Measurements from ENCODE around the gene TMEM190.

TMEM190 gene

DNA sequence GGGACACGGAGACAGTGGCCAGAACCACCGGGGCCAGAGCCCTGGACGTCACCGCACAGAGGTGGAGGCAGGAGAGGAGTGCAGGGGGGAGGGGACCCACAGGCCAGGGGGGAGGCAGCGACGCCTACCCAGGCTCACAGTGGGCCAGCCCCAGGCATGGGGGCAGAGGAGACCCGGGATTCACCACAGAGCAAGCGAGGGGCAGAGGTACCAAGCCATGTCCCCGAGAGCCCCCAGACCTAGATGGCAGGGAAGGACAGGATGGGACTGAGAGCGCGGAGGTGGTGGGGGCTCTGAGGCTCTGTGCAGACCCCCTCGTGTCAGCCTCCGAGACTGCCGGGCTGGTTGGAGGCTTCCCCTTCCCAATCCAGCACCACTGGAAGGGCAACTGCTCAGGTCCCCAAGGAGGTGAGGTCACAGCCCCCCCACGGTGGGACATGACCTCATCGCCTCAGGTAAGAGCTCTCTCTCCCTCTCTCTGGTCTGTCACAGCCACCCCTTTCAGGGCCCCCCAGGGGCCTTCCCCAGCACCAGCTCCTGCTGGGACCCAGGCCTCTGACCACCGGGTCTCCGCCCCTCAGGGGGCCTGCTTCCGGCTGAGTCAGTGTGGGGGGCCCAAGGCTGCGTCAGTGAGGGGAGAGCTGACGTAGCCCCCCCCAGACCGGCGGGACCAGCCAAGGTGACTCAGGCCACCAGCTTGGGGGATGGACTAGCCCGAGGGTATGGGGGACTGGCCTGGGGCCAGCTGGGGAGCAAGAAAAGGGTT is 4.1 kb upstream of the TMEM190 start:
- no peak for DNase-seq (ENCODE audit: low spot score)

DNA sequence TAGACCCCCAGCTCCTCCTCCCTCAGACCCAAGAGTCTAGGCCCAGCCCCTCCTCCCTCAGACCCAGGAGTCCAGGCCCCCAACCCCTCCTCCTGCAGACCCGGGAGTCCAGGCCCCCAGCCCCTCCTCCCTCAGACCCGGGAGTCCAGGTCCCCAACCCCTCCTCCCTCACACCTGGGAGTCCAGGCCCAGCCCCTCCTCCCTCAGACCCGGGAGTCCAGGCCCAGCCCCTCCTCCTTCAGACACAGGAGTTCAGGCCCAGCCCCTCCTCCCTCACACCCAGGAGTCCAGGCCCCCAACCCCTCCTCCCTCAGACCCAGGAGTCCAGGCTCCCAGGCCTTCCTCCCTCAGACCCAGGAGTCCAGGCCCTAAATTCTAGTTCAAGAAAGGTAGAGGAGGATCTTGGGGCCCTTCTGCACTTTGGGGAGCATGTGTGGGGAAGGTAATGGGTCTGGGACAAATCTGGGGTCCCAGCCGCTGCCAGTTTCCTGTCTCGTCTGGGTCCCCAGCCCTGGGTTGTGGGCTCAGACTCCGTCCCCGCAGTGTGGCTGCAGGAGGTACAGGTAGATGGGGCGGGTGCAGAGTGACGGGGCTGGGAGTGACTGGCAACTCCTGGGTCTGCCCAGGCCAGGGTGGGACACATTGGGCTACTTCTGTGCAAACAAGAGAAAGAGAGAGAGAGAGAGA is 3.2 kb upstream of the TMEM190 start:
- no peak for DNase-seq (ENCODE audit: low spot score)

DNA sequence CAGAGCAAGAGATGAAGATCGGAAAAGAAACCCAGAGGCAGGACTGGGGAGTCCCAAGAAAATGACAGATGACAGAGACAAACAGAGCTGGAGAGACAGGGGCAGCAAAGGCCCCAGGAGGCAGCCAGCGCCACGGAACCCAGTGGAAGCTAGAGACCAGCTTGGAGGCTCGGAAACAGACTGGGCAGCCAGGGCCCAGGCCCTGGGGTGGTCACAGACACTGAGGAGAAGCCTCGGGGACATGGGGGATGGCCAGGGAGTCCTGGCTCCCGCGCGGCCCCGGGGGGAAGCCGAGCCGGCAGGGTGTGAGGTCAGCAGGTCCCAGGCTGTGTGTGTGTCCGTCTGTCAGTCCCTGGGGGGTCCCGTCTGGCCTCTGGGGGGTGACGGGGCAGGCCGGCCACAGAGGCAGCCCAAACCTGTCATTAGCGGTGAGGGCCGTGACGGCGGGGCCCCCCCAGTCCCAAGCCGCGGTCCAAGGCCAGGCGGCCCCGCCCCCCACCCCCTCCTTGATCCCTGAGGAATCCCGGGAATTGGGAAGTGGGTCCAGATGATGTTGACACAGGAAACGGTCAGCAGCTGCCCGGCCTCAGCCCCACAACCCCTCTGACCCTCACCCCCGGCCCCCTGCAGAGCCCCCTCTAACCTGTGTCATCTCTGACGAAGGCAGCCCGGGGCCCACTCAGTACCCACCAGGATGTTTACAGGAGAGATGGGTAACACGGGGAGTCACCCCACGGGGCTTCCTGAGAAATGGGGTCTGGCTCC is 2.5 kb upstream of the TMEM190 start:
- no peak for DNase-seq (ENCODE audit: low spot score)

DNA sequence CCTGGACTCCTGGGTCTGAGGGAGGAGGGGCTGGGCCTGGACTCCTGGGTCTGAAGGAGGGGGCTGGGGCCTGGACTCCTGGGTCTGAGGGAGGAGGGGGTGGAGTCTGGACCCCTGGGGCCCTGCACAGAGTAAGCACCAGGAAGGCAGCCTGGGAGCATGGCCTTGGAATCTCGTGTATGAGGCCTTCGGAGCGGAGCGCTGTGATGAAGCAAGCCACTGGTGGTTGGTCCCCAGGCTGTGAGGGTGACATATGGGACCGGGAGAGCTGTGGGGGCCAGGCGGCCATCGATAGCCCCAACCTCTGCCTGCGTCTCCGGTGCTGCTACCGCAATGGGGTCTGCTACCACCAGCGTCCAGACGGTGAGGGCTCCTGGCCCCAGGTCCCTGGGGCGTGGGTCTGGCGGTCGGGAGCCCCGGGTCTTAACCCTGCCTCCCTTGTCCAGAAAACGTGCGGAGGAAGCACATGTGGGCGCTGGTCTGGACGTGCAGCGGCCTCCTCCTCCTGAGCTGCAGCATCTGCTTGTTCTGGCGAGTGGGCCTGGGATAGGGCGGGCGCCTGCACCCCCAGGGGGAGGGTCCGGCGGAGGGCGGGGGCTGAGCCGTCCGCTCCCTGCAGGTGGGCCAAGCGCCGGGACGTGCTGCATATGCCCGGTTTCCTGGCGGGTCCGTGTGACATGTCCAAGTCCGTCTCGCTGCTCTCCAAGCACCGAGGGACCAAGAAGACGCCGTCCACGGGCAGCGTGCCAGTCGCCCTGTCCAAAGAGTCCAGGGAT is 918 bp downstream of the TMEM190 start:
- no peak for DNase-seq (ENCODE audit: low spot score)

GRCh38 chr19:55379174-55379573 is 2.5 kb downstream of the TMEM190 start:
- DNase-seq (ENCODE audit: low spot score) = no peak

- DNase-seq (ENCODE audit: low spot score) = no peak
Observed at GRCh38 chr19:55382013-55382412, 5.4 kb downstream of the TMEM190 start.

- DNase-seq (ENCODE audit: low spot score) = no peak
Observed at GRCh38 chr19:55382522-55383054, 6.0 kb downstream of the TMEM190 start.

DNA sequence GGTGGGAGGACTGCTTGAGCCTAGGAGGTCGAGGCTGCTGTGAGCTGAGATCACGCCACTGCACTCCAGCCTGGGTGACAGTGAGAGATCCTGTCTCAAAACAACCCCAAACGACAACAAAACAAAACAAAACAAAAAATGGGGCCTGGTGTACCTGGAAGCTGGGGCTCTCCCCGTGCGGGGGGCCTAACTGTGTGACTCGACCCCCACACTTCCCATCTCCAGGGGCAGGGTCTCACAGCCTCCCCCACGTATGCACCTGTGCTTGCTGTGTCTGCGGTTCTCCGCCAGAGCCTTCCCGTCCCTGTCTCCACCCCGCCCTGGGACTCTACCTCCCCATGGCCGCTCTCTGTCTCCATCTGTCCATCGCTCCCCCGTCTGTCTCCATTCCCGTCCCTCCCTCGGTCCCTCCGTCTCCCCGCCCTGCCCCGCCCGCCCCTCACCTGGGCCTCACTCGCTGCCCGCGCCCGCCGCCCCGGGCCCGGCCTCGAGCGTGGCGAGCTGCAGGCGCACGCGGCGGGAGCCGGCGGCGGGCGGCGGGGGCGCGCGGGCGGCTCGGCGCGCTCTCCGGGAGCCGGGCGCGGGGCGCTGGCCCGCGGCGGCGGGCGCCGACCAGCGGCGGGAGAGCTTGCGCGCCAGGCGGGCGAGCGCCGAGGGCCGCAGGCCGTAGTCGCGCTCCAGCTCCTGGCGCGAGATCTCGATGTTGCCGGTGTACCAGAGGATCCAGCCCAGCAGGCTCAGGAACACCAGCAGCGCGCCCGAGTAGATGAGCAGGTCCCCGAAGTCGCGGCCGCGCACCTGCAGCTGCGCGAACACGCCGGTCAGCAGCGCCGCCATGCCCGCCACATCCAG is 6.9 kb downstream of the TMEM190 start:
- DNase-seq (ENCODE audit: low spot score) = no peak

DNA sequence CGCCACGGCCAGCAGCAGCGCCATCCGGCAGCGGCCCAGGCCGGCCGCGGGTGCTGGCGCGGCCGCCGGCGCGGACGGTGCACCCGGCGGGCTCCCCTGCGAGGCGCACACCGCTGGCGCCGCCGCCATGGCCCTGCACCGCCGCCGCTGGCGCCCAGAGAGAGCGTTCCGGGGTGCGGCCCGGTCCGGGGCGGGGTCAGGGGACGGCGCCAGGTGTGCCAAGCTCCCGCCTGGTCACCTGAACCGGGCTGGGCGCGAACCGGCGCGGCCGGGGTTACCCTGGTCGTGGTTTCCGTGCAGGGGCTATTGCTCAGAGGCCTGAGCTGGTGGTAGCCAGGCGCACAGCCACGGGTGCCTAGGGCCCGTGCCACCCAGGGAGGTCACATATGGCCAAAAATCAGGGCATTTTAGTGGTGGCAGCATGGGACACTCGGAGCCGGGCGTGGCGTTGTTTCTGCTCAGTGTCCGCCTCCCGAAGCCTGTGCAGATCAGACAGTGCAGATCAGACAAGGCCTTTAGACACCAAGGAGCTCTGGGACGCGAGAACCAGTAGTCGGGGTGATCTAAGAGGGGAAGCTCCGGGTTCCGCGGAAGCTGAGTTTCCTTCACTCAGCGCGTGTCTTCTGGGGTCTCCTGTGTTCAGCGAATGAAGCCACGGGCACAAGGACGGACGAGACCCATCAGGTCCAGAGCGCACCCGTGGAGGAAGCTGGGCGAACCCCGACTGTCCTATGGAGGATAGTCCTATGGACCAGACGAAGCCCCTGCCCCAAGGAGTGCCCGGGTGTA is 7.7 kb downstream of the TMEM190 start, which contains the start of gene TMEM238:
Gene TMEM238, minus strand, starts transcription at position 162 of the 789 bp plus-strand sequence. Its CDS starts 33 bp downstream, at position 129.
- DNase-seq (ENCODE audit: low spot score) = peak; percentile 26

GRCh38 chr19:55384920-55385723 is 8.5 kb downstream of the TMEM190 start:
- DNase-seq (ENCODE audit: low spot score) = peak; percentile 90

DNA sequence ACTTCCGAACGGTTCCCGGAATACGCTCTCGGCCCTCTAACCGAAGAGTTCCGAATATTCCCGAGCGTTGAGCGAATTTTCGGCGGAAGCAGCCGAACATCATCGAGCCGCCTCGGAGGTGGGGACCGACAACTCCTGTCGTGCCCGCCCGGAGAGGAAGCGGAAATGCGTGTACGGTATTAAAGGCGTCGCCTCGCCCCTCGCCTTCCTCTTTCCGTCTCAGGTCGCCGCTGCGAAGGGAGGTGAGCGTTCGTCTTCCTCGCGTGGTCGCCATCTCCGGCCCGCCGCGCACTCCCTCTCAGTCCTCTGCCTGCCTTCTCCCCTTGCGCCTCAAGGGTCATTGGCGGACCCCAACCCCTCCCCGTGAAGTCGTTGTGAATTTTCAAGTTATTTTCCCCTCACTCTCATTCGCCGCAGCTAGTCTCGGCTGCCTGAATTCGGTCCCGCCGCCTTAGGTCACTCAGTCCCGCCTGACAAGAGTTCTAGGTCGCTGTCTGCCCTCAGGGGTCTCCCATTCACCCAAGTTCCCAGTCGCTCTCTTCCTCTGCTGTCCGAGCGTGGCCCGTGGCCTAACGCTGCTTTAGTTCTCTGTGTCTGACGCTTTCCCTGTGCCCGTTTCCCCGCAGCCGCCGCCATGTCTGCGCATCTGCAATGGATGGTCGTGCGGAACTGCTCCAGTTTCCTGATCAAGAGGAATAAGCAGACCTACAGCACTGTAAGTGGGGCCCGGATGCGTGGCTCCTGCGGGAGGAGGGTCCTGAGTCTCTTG is 9.3 kb downstream of the TMEM190 start, which contains the start of gene RPL28:
Gene RPL28, plus strand, starts transcription at position 209 of the 769 bp plus-strand sequence. Its CDS starts 426 bp downstream, at position 635.
- DNase-seq (ENCODE audit: low spot score) = peak; percentile 96

- DNase-seq (ENCODE audit: low spot score) = no peak
Observed at GRCh38 chr19:55386493-55386971, 9.9 kb downstream of the TMEM190 start.

GRCh38 chr19:55387736-55388497 is 11.3 kb downstream of the TMEM190 start:
- DNase-seq (ENCODE audit: low spot score) = no peak

- no peak for DNase-seq (ENCODE audit: low spot score)
Observed at GRCh38 chr19:55389386-55390317, 13.0 kb downstream of the TMEM190 start.

DNA sequence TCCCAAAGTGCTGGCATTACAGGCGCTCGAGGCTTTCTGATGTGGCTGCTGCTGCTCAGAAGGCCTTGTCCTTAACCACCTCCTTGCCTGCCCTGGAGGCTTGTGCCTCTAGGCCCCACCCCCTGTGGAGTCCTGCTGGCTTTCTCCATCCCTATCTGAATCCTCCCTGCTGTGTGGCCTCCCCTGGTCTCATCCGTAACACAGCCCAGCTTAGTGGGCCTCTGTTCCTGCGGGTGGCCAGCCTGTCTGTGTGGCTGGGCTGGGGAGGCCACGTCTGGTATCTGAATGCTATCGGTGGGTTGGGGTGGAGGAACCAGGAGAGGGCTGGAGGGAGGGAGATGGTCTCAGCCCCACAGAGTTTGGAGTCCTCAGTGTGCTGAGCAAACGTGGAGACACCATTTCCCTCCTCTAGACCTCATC is 13.8 kb downstream of the TMEM190 start:
- DNase-seq (ENCODE audit: low spot score) = no peak

DNA sequence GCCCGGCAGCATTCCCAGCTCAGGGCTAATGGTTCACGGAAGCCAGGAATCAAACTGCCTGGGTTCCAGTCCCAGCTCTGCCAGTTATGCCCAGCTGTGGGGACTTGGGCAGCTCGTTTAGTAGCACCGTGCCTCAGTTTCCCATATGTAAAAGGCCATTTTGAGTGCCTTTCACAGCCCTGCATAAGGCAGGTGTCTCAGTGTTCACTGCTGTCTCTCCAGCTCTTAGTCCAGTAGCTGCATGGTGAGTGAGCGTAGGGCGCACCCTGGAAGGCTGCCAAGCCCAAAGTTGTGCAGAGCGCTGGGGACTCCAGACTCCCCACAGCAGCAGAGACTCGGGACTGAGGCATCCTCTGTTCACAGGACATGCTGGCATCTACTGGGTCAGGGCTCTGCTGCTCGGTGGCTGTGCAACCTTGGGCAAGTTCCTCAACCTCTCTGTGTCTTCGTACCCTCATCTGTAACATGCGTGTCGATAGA is 14.6 kb downstream of the TMEM190 start:
- DNase-seq (ENCODE audit: low spot score) = no peak
